Calu3 (cell line): ENCODE data around the gene EFNB3. TPM values are rescaled to one million over a fixed set of nuclear protein-coding genes. Genes with fewer than 3 reads are reported as not detected.

Source experiments
- BruUV-seq: library from RNA; stranded (reverse); fragments of 400-500 nt; replicated peaks from 2 replicates; lab custom pipeline; 2021; lab: Mats Ljungman, UMichigan
- CTCF ChIA-PET: fragments of 300-600 bp; sonication (Branson Sonifier 250); formaldehyde crosslinking; loops from one replicate; lab custom pipeline; 2022; ENCODE audit warnings: antibody characterized with exemption; lab: Charles Lee
- DNase-seq: peaks from one replicate; pipeline ENCODE4 v3.0.0; 2022
- H3K27ac Mint-ChIP-seq: one replicate; pipeline ENCODE4 v1.8.0; 2022; ENCODE audit warnings: mixed read lengths; ENCODE audit not compliant: unreplicated experiment
- H3K27me3 Mint-ChIP-seq: one replicate; pipeline ENCODE4 v1.8.0; 2022; ENCODE audit warnings: mixed read lengths; ENCODE audit not compliant: unreplicated experiment
- H3K36me3 Mint-ChIP-seq: one replicate; pipeline ENCODE4 v1.8.0; 2022; ENCODE audit warnings: mild to moderate bottlenecking, moderate library complexity, mixed read lengths; ENCODE audit not compliant: insufficient read depth, unreplicated experiment
- H3K4me1 Mint-ChIP-seq: one replicate; pipeline ENCODE4 v1.8.0; 2022; ENCODE audit warnings: mild to moderate bottlenecking, low read depth, mixed read lengths; ENCODE audit not compliant: unreplicated experiment
- H3K4me3 Mint-ChIP-seq: one replicate; pipeline ENCODE4 v1.8.0; 2022; ENCODE audit warnings: mild to moderate bottlenecking, low read depth, moderate library complexity, mixed read lengths; ENCODE audit not compliant: unreplicated experiment
- H3K9me3 Mint-ChIP-seq: one replicate; pipeline ENCODE4 v1.8.0; 2022; ENCODE audit warnings: low read depth, mixed read lengths; ENCODE audit not compliant: unreplicated experiment
- CTCF ChIP-seq: fragments of 200-600 bp; IDR thresholded peaks from one replicate; pipeline ENCODE4 v1.8.0; 2022; ENCODE audit warnings: antibody characterized with exemption; ENCODE audit not compliant: unreplicated experiment
- intact Hi-C: fragments of 100-400 bp; cut with micrococcal nuclease; formaldehyde crosslinking; loops from one replicate; pipeline ENCODE4 v1.10.0; 2022; ENCODE audit not compliant: unreplicated experiment
- total RNA-seq: library from RNA; stranded (reverse); gene quantifications from 2 replicates; pipeline ENCODE4 v1.2.3, GENCODE V29; 2022

The EFNB3 gene
- total RNA-seq, 1 experiment from 2014 or later = 0.38 TPM

- CTCF ChIA-PET = interaction anchor here (0.7 to 1.6 kb wide), 3 partner anchors 10 to 63 kb away, joined by 3 to 11 read pairs (median 7); no protein-coding TSS in a partner anchor
- Mint-ChIP-seq H3K27me3 (peaks cover 20% of the 10 kb centered on the region), H3K4me1 (no peaks in the 10 kb centered on the region), H3K27ac (no peak overlapping the region), H3K36me3 (no peaks in the 10 kb centered on the region), H3K4me3 (no peak overlapping the region), H3K9me3 (no peaks in the 10 kb centered on the region)
- peak; percentile 50 for DNase-seq
- no TSS peak for BruUV-seq
- intact Hi-C loops = loop anchor here (10.0 kb wide), 1 partner anchor 109 kb away; the partner anchor contains the start of genes CYB5D1, NAA38 and TMEM88
- no peak for TF ChIP-seq CTCF
These were observed 40.9 kb downstream of the EFNB3 start for GRCh38 chr17:7745748-7746470.

GRCh38 chr17:7747635-7748071, 42.7 kb downstream of the EFNB3 start:
- BruUV-seq = no TSS peak
- Mint-ChIP-seq H3K4me3 (no peak overlapping the region), H3K27ac (no peak overlapping the region), H3K36me3 (no peaks in the 10 kb centered on the region), H3K9me3 (no peaks in the 10 kb centered on the region), H3K27me3 (peaks cover 7% of the 10 kb centered on the region), H3K4me1 (no peaks in the 10 kb centered on the region)
- CTCF ChIA-PET = no interaction called here
- intact Hi-C loops = loop anchor here (10.0 kb wide), 1 partner anchor 107 kb away; the partner anchor contains the start of genes CYB5D1, NAA38 and TMEM88
- no peak for DNase-seq
- no peak for TF ChIP-seq CTCF

GRCh38 chr17:7748076-7748775, 43.2 kb downstream of the EFNB3 start:
- intact Hi-C loops = loop anchor here (10.0 kb wide), 1 partner anchor 107 kb away; the partner anchor contains the start of genes CYB5D1, NAA38 and TMEM88
- CTCF ChIA-PET = no interaction called here
- no peak for DNase-seq

More at GRCh38 chr17:7748076-7748775, 43.2 kb downstream of the EFNB3 start:
- no TSS peak for BruUV-seq
- peaks cover 7% of the 10 kb centered on the region for H3K27me3 Mint-ChIP-seq
- TF ChIP-seq CTCF = no peak
- no peak overlapping the region for H3K4me3 Mint-ChIP-seq
- H3K36me3 Mint-ChIP-seq = no peaks in the 10 kb centered on the region
- no peak overlapping the region for H3K27ac Mint-ChIP-seq
- H3K4me1 Mint-ChIP-seq = no peaks in the 10 kb centered on the region
- H3K9me3 Mint-ChIP-seq = no peaks in the 10 kb centered on the region
